GM12865 (cell line): ENCODE data around the gene SEMA5A.

ENCODE experiments used
- DNase-seq: peaks from one replicate; pipeline ENCODE4 v3.0.0; 2010; ENCODE audit warnings: low read depth
- H3K4me3 ChIP-seq: 2 replicates; pipeline ENCODE4 v1.5.1; 2011; ENCODE audit warnings: mild to moderate bottlenecking, low read depth, low read length, control low read depth
- TF ChIP-seq, protein P1 (sequence below): IDR thresholded peaks from 2 replicates; pipeline ENCODE4 v1.5.1; 2011; ENCODE audit warnings: low read length, control low read depth, low read depth, inconsistent platforms; ENCODE audit not compliant: insufficient read depth; ENCODE audit errors: missing control alignments

SEMA5A gene, protein sequence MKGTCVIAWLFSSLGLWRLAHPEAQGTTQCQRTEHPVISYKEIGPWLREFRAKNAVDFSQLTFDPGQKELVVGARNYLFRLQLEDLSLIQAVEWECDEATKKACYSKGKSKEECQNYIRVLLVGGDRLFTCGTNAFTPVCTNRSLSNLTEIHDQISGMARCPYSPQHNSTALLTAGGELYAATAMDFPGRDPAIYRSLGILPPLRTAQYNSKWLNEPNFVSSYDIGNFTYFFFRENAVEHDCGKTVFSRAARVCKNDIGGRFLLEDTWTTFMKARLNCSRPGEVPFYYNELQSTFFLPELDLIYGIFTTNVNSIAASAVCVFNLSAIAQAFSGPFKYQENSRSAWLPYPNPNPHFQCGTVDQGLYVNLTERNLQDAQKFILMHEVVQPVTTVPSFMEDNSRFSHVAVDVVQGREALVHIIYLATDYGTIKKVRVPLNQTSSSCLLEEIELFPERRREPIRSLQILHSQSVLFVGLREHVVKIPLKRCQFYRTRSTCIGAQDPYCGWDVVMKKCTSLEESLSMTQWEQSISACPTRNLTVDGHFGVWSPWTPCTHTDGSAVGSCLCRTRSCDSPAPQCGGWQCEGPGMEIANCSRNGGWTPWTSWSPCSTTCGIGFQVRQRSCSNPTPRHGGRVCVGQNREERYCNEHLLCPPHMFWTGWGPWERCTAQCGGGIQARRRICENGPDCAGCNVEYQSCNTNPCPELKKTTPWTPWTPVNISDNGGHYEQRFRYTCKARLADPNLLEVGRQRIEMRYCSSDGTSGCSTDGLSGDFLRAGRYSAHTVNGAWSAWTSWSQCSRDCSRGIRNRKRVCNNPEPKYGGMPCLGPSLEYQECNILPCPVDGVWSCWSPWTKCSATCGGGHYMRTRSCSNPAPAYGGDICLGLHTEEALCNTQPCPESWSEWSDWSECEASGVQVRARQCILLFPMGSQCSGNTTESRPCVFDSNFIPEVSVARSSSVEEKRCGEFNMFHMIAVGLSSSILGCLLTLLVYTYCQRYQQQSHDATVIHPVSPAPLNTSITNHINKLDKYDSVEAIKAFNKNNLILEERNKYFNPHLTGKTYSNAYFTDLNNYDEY

DNA sequence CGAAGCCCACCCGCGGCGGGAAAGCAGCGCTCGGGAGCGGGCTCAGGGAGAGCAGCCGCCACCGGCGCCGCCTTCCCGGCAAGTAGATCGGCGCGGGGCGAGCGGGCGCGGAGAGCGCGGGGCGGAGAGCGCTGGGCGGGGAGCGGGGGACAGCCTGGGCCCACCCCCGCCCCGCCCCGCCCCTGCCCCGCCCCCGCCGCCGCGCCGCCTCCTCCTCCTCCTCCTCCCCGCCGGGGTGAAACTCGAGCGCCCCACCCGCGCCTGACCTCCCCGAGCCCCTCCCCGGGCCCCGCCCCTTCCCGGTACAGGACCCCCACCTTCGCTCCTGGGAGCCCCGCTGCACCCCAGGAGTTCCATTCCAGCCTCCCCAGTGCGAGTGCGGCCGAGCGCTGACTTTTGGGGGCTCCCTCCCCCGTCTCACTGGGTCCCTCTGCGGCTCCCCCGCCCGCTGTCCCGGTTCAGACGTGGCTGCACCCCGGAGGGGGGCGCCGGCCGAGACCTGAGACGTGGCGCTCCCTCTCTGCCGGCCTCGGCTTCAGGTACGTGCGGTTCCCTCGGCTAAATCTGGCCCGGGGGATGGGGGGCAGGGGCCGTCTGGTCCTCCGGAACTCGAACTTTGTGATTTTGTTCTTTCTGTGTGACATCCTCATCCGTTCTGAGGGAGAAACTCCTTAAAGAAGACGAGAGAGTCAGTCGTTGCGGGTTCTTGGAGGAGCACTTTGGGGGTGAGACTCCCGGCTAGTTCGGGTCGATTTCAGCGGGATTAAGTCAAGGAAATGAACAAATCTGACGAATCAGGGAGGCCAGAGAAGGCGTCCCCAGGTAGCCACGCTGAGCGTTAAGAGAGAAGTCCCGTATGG, at the start of gene SEMA5A:
SEMA5A (minus strand) TSS at position 84 of the 860 bp plus-strand sequence. CDS start 166,129 bp downstream, outside the sequence.
- peak within 1 kb of the TSS; percentile 34 for H3K4me3 ChIP-seq
- DNase-seq: peak; percentile 19
- TF ChIP-seq, protein P1, sequence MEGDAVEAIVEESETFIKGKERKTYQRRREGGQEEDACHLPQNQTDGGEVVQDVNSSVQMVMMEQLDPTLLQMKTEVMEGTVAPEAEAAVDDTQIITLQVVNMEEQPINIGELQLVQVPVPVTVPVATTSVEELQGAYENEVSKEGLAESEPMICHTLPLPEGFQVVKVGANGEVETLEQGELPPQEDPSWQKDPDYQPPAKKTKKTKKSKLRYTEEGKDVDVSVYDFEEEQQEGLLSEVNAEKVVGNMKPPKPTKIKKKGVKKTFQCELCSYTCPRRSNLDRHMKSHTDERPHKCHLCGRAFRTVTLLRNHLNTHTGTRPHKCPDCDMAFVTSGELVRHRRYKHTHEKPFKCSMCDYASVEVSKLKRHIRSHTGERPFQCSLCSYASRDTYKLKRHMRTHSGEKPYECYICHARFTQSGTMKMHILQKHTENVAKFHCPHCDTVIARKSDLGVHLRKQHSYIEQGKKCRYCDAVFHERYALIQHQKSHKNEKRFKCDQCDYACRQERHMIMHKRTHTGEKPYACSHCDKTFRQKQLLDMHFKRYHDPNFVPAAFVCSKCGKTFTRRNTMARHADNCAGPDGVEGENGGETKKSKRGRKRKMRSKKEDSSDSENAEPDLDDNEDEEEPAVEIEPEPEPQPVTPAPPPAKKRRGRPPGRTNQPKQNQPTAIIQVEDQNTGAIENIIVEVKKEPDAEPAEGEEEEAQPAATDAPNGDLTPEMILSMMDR: no peak

DNA sequence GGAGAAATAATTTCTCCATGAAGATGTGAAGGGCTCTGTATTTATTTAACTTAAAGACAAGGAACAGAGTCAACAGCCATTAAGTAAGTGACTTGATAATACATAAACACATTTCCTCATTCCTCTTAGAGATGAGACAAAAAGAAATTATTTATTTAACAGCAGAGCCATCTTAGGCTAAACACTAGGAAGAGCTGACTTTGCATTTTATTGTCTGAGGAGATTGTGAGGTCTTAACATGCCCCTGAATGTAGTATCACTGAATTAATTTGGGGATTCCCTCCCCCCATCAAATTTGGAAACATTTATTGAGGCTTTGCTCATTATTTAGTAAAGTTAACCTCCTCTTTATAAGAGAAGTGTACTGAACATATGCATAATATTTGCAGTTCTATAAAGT, 49.0 kb upstream of the SEMA5A start:
- TF ChIP-seq, protein P1: no peak
- H3K4me3 ChIP-seq: no peak overlapping the region
- no peak for DNase-seq

DNA sequence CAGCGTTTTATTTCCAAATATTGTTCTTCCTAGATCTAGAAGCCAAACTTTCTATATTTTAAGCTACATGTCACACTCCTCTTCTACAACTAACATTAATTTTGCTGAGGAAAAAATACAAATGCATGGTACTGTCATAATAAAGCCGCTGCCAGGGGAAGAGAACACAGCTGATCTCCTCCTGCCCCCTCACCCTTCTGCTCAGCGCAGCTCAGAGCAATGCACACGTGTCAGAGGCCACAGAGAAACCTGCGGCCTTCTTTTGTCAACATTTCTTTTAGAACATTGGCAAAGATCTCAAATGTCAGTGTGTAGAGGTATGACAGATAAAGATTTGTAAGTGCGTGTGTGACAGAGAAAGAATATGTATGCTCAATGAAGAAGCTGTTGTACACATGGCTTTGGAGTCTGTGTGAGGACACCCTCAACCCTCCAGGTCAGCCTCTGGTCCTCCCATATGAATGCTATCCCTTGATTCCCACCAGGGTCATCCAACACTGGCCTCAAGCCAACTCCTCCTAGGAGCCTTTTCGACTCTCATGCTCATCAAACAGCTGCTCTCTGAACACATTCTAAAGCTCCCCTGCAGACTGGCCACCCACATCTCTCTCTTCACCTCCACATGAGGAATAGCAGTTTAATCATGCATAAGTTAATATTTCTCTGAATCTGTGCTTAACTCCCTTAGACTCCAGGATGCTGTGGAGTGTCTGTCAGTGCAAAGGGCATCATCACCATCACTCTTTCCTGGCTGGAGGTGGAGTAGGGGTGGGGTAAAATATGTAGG, 43.4 kb upstream of the SEMA5A start:
- TF ChIP-seq, protein P1: no peak
- H3K4me3 ChIP-seq: no peak overlapping the region
- no peak for DNase-seq

- no peak overlapping the region for H3K4me3 ChIP-seq
- TF ChIP-seq, protein P1: no peak
- DNase-seq: no peak
Measured at GRCh38 chr5:9588254-9588653, 42.4 kb upstream of the SEMA5A start.

- TF ChIP-seq, protein P1: no peak
- no peak for DNase-seq
- H3K4me3 ChIP-seq: no peak overlapping the region
Measured at GRCh38 chr5:9587135-9587534, 41.3 kb upstream of the SEMA5A start.
